K562 (cell line): Measurements from ENCODE around the gene SIDT2. TPM values are rescaled to one million over a fixed set of nuclear protein-coding genes. Genes with fewer than 3 reads are reported as not detected.

Experiments used
- ARID1B ChIP-seq: fragments of 450-650 bp; IDR thresholded peaks from 2 replicates; pipeline ENCODE4 v1.6.1; 2016; ENCODE audit warnings: antibody characterized with exemption, mild to moderate bottlenecking, inconsistent platforms
- CHD2 ChIP-seq: IDR thresholded peaks from 2 replicates; pipeline ENCODE4 v1.6.1; 2011; ENCODE audit warnings: low read depth, low read length
- ESRRB ChIP-seq: fragments of 250-450 bp; sonication (Bioruptor Pico); IDR thresholded peaks from 2 replicates; pipeline ENCODE4 v1.5.0; 2020; ENCODE audit warnings: mild to moderate bottlenecking, moderate library complexity, borderline replicate concordance
- IRF2 ChIP-seq: sonication (generic); formaldehyde crosslinking; IDR thresholded peaks from 2 replicates; pipeline ENCODE4 v1.8.1; 2022; ENCODE audit warnings: mild to moderate bottlenecking, missing genetic modification reagents
- IRF9 ChIP-seq: fragments of 450-650 bp; IDR thresholded peaks from 2 replicates; pipeline ENCODE4 v1.6.1; 2016; ENCODE audit warnings: missing biosample characterization, missing genetic modification characterization
- JUNB ChIP-seq: fragments of 450-650 bp; formaldehyde crosslinking; conservative IDR thresholded peaks from 2 replicates; pipeline ENCODE4 v1.4.0; 2020; ENCODE audit warnings: mild to moderate bottlenecking
- MEIS2 ChIP-seq: fragments of 450-650 bp; IDR thresholded peaks from 2 replicates; pipeline ENCODE4 v1.6.1; 2014; ENCODE audit warnings: mild to moderate bottlenecking; ENCODE audit not compliant: partially characterized antibody
- MLLT1 ChIP-seq, 2 experiments: fragments of 450-650 bp; IDR thresholded peaks; 2 replicates each; pipeline ENCODE4 v1.6.1; 2016
- NKRF ChIP-seq: fragments of 450-650 bp; IDR thresholded peaks from 2 replicates; pipeline ENCODE4 v1.6.1; 2016; ENCODE audit warnings: borderline replicate concordance
- PBX2 ChIP-seq, 2 experiments: IDR thresholded peaks in 1 of 2; conservative IDR thresholded peaks in 1 of 2; 2 replicates each; pipeline ENCODE4 v1.6.1; 2016; ENCODE audit warnings: low read depth in 2 of 2, mild to moderate bottlenecking in 1 of 2, missing compliant biosample characterization in 1 of 2, missing genetic modification characterization in 1 of 2, moderate library complexity in 1 of 2
- PKNOX1 ChIP-seq: fragments of 450-650 bp; IDR thresholded peaks from 2 replicates; pipeline ENCODE4 v1.6.1; 2016
- PTRF ChIP-seq: fragments of 450-650 bp; IDR thresholded peaks from 2 replicates; pipeline ENCODE4 v1.6.1; 2016; ENCODE audit warnings: mild to moderate bottlenecking, missing genetic modification characterization, missing compliant biosample characterization
- RBBP5 ChIP-seq: fragments of 200-600 bp; sonication (generic); IDR thresholded peaks from 2 replicates; pipeline ENCODE4 v1.6.1; 2012; ENCODE audit warnings: borderline replicate concordance, mild to moderate bottlenecking, low read length, control low read depth, inconsistent platforms; ENCODE audit not compliant: insufficient read depth, poor library complexity, severe bottlenecking
- SMC3 ChIP-seq: conservative IDR thresholded peaks from 2 replicates; pipeline ENCODE4 v1.6.1; 2011; ENCODE audit warnings: low read depth, low read length, improper control_type of control experiment; ENCODE audit not compliant: insufficient read depth
- SP1 ChIP-seq: sonication (generic); formaldehyde crosslinking; IDR thresholded peaks from 2 replicates; pipeline ENCODE4 v1.8.1; 2022; ENCODE audit warnings: mild to moderate bottlenecking, missing genetic modification reagents
- SUPT5H ChIP-seq: fragments of 450-650 bp; IDR thresholded peaks from 2 replicates; pipeline ENCODE4 v1.6.1; 2016
- TEAD2 ChIP-seq: fragments of 450-650 bp; IDR thresholded peaks from 2 replicates; pipeline ENCODE4 v1.6.1; 2016; ENCODE audit warnings: missing genetic modification characterization, control low read depth, missing compliant biosample characterization
- ZNF143 ChIP-seq: sonication (generic); formaldehyde crosslinking; IDR thresholded peaks from 2 replicates; pipeline ENCODE4 v1.9.0; 2022; ENCODE audit warnings: mild to moderate bottlenecking, missing genetic modification reagents
- ZSCAN29 ChIP-seq: fragments of 450-650 bp; IDR thresholded peaks from 2 replicates; pipeline ENCODE4 v1.6.1; 2017
- polyA plus RNA-seq, 8 experiments: library from polyadenylated mRNA; depleted of rRNA in 4 of 8; stranded (reverse) in 5 of 8; unstranded in 3 of 8; fragments of >200 nt; fragmentation: Nextera tagmentation in 2 of 8; fragmentation: Illumina TruSeq in 1 of 8; extraction: Ambion mirVana in 2 of 8; extraction: Trizol in 1 of 8; gene quantifications; 2 replicates each; pipeline versions ENCODE4 v1.2.1 to v1.2.3, GENCODE V29; 2011 to 2014; ENCODE audit warnings: inconsistent platforms in 1 of 8, missing spikeins in 1 of 8
- total RNA-seq, 7 experiments: library from RNA; depleted of rRNA in 6 of 7; stranded (reverse); fragments of >200 nt in 6 of 7; fragmentation: Illumina TruSeq in 2 of 7; extraction: Trizol in 2 of 7; gene quantifications; 2 replicates each; pipeline versions ENCODE4 v1.2.1 to v1.2.3, GENCODE V29; 2011 to 2021; ENCODE audit warnings: low replicate concordance in 1 of 7

The SIDT2 gene
- total and polyA plus RNA-seq, 9 of the 15 experiments (the other 6 are each of a cell fraction or from before 2014, with no cell fraction given): 2.4 to 20.2 (median 6.5) TPM

- TF ChIP-seq PBX2 (CRISPR knock-in tag; IDR thresholded peaks at IDR 0.05; ENCODE audit: low read depth): no peak
- peak; percentile 87 for TF ChIP-seq PBX2 (tag; conservative IDR thresholded peaks at IDR 0.05; ENCODE audit: low read depth)
- no peak for TF ChIP-seq CHD2
- TF ChIP-seq RBBP5: no peak
- TF ChIP-seq IRF2 (CRISPR knock-in tag): no peak
- TF ChIP-seq MEIS2: peak; percentile 88
- TF ChIP-seq JUNB (CRISPR knock-in tag): no peak
- peak; percentile 82; the same call in 1 of the 2 replicates for TF ChIP-seq PKNOX1
- TF ChIP-seq ZNF143 (CRISPR knock-in tag): no peak
- TF ChIP-seq PTRF (tag): no peak
- TF ChIP-seq ZSCAN29: no peak
- 0 out of 2 replicates have a peak, but pooled peaks have one; percentile 6 for TF ChIP-seq ARID1B
- TF ChIP-seq SUPT5H: peak; percentile 38; the same call in 1 of the 2 replicates
- TF ChIP-seq NKRF: no peak; the same call in 1 of the 2 replicates
- TF ChIP-seq ESRRB: no peak
- TF ChIP-seq MLLT1 (IDR thresholded peaks at IDR 0.05): no peak
- TF ChIP-seq SMC3: peak; percentile 34; the same call in 1 of the 2 replicates
- no peak for TF ChIP-seq IRF9 (tag)
- TF ChIP-seq TEAD2: no peak
- peak; percentile 4; the same call in 1 of the 2 replicates for TF ChIP-seq SP1
These were observed 33.2 kb upstream of the SIDT2 start (continued) for GRCh38 chr11:117145393-117145761.
